ENCODE measurements around the gene GREB1.
A peak's percentile ranks its signal among the peaks of the same experiment; 100 is the strongest.

GREB1 gene

DNA sequence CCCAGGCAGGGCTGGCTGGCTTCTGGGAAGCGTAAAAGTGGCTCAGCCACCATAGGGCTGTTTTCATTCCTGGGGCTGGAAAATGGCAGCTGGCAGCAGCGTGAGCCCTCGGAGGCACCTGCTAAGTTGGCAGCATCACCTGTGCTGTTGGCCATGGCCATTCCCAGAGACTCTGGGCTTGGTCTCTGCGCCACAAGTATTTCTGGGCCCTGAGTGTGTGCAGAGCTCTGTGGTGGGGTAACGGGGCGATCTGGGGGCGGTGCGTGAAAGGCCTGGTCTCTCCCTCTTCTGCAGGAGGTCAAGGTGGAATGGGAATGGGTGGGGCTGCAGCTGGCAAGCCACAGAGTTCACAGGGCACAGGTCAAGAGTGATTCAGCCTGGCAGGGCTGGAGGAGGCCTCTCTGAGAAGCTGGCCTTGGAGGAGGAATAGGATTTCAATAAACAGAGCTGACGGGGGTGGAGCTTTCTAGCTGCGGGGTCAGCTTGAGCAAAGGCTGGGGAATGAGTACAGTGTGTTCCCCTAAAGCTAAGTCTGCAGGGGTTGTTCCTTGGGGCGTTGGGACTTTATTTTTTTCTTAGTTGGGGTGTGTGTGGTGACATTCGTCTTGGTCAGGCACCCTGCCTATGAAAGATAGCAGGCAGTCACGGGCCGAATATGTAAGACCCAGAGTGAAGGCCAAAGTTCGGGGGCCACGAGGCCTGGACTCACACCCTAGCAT, 146.5 kb downstream of the GREB1 start:
- TF ChIP-seq CTCF (IDR thresholded peaks at IDR 0.05; ENCODE audit: extremely low read depth, insufficient read depth, missing control alignments), result no peak
- in situ Hi-C loops (cut with MboI; ENCODE audit: low pct_unique_long_range_greater_than_20kb, low sequenced_read_pairs, unreplicated experiment), result loop anchor here (10.0 to 25.0 kb wide), 2 partner anchors 104 to 1332 kb away; no protein-coding TSS in a partner anchor
- no peak for DNase-seq (ENCODE audit: low spot score)

GRCh38 chr2:11680901-11681721, 147.3 kb downstream of the GREB1 start:
- no peak for DNase-seq (ENCODE audit: low spot score)
- no peak for TF ChIP-seq CTCF (IDR thresholded peaks at IDR 0.05; ENCODE audit: extremely low read depth, insufficient read depth, missing control alignments)
- in situ Hi-C loops (cut with MboI; ENCODE audit: low pct_unique_long_range_greater_than_20kb, low sequenced_read_pairs, unreplicated experiment), result loop anchor here (10.0 to 25.0 kb wide), 2 partner anchors 104 to 1331 kb away; no protein-coding TSS in a partner anchor

- in situ Hi-C loops (cut with MboI; ENCODE audit: low pct_unique_long_range_greater_than_20kb, low sequenced_read_pairs, unreplicated experiment), result loop anchor here (10.0 to 25.0 kb wide), 2 partner anchors 103 to 1330 kb away; no protein-coding TSS in a partner anchor
- peak; percentile 78 for TF ChIP-seq CTCF (IDR thresholded peaks at IDR 0.05; ENCODE audit: extremely low read depth, insufficient read depth, missing control alignments)
- peak; percentile 85 for DNase-seq (ENCODE audit: low spot score)
Measured at GRCh38 chr2:11681722-11682589, 148.1 kb downstream of the GREB1 start.

- in situ Hi-C loops (cut with MboI; ENCODE audit: low pct_unique_long_range_greater_than_20kb, low sequenced_read_pairs, unreplicated experiment), result loop anchor here (10.0 to 25.0 kb wide), 2 partner anchors 102 to 1330 kb away; no protein-coding TSS in a partner anchor
- DNase-seq (ENCODE audit: low spot score), result no peak
- TF ChIP-seq CTCF (IDR thresholded peaks at IDR 0.05; ENCODE audit: extremely low read depth, insufficient read depth, missing control alignments), result no peak
Measured at GRCh38 chr2:11682590-11682915, 148.7 kb downstream of the GREB1 start.

- no peak for TF ChIP-seq CTCF (IDR thresholded peaks at IDR 0.05; ENCODE audit: extremely low read depth, insufficient read depth, missing control alignments)
- in situ Hi-C loops (cut with MboI; ENCODE audit: low pct_unique_long_range_greater_than_20kb, low sequenced_read_pairs, unreplicated experiment), result loop anchor here (10.0 to 25.0 kb wide), 2 partner anchors 101 to 1329 kb away; no protein-coding TSS in a partner anchor
- no peak for DNase-seq (ENCODE audit: low spot score)
Measured at GRCh38 chr2:11683476-11683875, 149.6 kb downstream of the GREB1 start.

- in situ Hi-C loops (cut with MboI; ENCODE audit: low pct_unique_long_range_greater_than_20kb, low sequenced_read_pairs, unreplicated experiment), result loop anchor here (10.0 to 25.0 kb wide), 2 partner anchors 101 to 1328 kb away; no protein-coding TSS in a partner anchor
- DNase-seq (ENCODE audit: low spot score), result no peak
- no peak for TF ChIP-seq CTCF (IDR thresholded peaks at IDR 0.05; ENCODE audit: extremely low read depth, insufficient read depth, missing control alignments)
Measured at GRCh38 chr2:11683966-11684365, 150.1 kb downstream of the GREB1 start.
